Head of caudate nucleus (tissue), 42 donors: ENCODE results near the gene PLAC1.

Experiments
- DNase-seq, 42 donors: peaks; one replicate each; pipeline versions ENCODE4 v3.0.0 to v3.0.0-alpha.2; 2020 to 2021; ENCODE audit warnings: mixed read lengths in 7 of 42
- intact Hi-C: fragments of 100-400 bp; cut with DNase I; formaldehyde crosslinking; loops from one replicate; pipeline ENCODE4 v1.15.0; 2022

Gene PLAC1

DNA sequence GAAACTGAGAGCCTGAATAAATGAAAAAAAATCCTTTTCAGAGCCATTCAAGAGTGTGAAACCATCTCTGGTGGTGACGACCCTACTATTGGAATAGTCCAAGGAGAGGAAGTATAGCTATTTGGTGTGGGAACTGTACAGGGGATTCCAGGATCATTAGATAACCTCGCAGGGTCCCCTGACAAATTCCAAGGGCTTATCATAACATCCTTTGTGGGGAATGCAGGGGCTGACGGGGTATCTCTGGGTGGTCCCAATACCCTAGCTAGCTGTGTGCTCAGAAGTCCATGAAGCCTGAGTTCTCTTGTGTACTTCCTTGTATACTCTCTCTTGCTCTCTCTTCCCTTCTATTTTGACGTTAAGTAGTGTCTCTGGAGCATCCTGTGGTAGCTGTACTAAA lies 13.8 kb upstream of the PLAC1 start:
- no peak for DNase-seq
- intact Hi-C loops: no loop called here

DNA sequence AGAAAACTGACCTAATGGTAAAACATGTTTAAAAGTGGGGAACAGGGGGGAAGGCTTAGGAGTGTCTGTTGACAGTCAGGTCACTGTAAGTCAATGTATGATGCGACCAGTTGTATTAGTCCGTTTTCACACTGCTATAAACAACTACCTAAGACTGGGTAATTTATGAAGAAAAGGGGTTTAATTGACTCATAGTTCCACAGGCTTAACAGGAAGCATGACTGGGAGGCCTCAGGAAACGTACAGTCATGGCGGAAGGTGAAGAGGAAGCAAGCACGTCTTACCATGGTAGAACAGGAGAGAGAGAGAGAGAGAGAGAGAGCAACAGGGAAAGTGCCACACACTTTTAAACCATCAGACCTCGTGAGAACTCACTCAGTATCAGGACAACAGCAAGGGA lies 13.0 kb upstream of the PLAC1 start:
- intact Hi-C loops: no loop called here
- DNase-seq: no peak

DNA sequence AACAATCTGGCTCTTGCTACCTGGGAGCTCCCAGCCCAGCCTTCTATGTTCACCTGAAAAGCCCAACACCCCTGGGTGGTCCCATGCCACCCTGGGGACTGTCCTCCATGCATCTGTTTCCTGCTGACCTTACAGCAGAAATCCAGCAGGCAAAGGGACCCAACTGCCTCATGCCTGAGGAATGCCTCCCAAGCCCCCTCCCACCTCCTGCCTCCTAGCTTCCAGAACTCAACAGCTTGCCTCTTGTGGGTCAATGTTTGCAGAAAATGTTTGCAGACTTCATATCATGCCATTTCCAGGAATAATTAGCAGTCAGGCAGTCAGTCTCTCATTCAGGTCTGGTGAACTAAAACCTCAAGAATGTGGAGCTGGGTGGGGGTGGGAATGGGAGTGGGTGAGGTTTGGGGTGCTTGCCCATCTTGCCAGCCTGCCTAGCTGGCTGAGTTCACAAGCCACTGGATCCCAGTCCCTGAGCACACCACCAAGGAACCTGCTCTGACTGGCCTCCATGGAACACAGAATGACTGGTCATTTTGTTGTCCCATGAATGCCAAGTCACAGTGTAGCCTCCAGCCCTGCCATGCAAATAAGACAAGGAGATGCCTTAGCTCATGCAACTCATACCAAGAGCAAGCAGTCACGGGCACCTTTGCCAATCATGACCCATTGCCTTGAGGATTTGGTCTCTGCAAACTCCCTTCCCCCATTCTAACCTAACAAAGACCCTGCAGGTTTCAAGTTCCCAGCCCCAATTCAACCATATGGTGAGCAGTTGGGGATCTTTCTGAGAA lies 12.1 kb upstream of the PLAC1 start:
- intact Hi-C loops: no loop called here
- DNase-seq: no peak

DNA sequence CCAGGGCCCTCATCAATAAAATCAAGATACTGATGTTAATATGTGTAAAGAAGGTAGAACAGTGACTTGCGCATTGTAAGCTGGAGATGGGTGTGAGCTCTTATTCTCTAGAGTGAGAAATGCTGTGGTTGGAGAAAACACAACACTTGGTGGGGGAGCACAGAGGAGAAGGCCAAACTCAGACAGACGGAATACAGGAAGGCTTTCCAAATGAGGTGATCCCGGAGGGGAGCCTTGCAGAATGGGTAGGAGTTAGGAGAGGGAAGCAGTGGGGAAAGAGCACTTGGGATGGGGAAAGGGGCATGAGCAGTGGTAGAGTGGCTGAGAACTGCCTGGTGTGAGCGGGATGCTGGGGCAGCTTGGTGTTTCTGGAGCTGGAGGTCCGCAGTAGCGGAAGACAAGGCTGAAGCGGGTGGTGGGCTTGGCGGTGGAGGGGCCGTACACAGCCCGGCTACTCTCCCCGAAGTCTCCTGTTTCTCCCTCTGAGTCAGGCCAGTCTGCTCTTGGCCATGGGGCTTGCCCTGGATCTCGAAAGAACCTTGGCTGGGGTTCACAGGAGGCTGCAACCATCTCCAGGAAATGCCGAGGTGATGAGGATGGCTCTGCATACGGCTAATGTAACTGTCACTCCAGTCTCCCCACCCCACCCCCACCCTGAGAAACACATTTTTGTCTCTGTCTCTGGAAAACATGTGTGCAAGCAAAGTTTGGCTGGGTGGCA lies 11.3 kb upstream of the PLAC1 start:
- intact Hi-C loops: no loop called here
- no peak for DNase-seq

DNA sequence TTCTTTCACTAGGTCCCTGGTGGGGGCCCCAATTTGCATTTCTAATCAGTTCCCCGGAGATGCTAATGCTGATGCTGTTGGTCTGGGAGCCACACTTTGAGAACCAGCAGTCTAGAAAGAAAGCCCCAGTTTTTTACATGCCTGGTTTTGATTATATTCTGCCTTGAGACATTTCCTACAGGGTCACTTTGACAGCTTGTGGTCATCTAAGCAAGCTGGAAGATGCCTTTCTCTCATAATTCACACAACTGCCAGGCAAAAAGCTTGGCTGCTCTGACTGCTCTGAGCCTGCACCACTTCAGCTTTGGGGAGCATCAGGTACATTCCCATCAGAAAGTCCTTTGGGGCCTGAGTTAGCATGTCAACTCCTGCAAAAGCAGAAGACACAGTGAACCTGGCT lies 5.9 kb upstream of the PLAC1 start:
- no peak for DNase-seq
- intact Hi-C loops: no loop called here

DNA sequence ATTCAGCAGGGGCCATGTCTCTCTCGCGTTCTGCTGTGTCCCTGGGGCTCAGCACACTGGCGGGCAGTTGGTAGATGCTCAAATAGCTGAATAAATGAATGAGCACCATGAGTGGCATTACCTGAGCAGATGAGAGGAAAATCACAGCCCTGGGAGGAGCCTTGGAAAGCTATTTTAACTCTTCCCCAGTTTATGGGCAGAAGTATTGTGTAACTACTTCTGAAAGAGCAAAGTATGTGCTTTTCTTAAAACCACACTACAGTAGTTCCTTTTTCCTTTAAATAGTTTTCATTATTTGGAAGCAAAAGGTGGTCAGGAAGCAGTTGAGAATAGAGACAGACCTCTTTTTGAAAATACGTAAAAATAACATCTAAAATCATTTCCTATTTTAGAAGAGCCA lies 3.0 kb upstream of the PLAC1 start:
- no peak for DNase-seq
- intact Hi-C loops: no loop called here

DNA sequence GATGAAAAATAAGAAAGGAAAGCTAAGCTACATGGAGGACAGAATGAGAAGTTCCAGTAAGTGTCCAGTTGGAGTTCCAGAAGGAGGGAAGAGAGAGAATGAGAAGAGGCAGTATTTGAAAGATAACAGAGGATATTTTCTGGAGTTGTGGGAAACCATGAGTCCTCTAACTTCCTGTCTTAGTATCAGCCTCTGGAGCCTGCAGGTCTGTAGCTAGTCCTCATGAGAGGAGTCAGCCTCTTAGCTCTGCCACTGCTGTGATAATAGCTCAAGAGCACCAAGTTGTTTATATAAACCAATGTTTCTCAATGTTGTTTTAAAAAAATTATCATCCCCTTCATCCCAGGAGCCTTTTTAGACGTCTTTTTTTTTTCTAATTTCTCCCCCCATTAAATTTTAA lies 2.4 kb upstream of the PLAC1 start:
- no peak for DNase-seq
- intact Hi-C loops: no loop called here

DNA sequence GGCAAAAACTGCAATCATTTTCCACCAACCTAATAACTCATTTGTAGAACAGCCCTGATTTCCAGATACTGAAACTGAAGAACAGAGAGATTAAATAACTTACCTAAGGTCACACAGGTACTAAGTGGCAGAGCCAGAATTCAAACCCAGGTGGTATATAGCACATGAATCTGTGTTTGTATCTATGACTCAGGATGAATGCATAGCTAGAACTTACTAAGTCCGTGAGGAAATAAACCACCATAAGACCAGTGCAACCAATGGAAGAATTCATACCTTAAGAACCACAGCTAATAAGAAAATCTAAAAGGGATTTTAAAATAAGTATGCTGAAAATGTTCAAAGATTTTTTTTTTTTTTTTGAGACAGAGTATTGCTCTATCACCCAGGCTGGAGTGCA lies 1.5 kb upstream of the PLAC1 start:
- no peak for DNase-seq
- intact Hi-C loops: no loop called here

DNA sequence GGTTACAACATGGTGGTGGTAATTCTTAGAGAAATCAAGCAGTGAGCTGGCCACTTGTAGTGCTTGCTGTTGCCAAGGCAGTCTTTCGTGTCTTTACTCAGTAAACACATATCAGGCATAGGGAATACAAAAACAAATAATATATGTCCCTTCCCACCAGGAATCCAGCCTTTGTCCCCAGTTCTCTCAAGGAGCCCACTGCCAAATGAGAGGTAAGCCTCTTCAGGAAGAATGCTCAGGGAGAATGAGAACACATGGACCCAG lies 421 bp upstream of the PLAC1 start:
- intact Hi-C loops: no loop called here
- no peak for DNase-seq

DNA sequence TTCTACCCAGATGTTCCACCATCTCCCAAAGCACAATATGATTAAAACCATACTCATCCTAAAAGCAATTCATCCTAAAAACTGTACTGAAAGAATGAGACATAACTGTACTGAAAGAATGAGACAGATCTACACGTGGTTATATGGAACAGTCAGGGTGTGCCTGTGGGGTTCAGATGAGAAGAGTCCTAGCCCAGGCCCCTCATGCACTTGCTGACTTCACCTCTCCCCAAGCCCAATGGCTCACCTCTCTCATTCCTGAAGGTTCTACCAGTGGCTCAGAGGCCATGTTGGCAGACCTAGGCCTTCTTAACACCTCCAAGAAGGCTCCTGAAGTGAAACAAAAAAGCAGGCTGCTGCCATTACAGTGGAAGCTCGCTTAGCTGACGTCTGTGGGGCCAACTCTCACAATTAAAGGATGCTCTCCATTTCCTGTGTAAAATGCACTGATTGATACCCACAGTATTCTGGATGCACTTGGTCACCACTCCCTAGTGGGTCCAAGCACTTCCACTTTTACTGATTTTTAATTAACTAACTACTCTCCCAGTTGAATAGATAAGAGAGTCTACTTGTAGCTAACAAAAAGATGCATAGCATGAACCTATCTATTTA lies 3.8 kb downstream of the PLAC1 start:
- intact Hi-C loops: no loop called here
- no peak for DNase-seq

DNA sequence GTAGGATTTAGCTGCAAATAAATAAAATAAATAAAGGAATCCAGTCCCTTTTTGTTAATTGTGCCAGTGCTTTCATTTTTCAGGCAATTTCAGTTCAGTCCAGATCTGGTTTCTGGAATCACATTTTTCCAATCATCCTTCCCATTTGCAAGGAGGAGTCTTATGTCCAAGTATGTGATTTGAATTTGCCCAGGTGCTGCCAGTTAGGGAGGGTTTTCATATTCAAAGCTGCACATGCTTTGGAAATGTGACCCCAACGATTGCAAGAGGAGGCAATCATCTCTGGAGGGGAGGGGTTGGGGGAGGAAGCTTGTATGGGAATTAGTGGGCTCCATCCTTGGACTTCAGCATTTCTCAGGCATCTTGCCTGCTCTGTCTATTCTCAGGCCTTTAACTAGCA lies 4.4 kb downstream of the PLAC1 start:
- intact Hi-C loops: no loop called here
- no peak for DNase-seq

DNA sequence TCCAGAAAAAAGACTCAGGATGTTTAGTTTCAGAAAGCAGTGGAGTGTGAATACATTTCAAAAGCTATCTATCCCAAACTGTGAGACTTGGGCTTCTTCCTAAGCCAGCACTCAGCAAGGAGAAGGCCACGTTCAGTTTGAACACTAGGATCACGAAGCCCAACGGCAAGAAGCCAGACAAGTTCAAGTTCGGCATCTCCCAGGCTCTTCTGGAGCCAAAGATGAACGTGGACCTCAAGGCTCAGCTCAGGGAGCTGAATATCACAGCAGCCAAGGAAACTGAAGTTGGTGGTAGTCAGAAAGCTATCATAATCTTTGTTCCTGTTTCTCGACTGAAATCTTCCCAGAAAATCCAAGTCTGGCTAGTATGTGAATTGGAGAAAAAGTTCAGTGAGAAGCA lies 7.6 kb downstream of the PLAC1 start:
- intact Hi-C loops: no loop called here
- no peak for DNase-seq

DNA sequence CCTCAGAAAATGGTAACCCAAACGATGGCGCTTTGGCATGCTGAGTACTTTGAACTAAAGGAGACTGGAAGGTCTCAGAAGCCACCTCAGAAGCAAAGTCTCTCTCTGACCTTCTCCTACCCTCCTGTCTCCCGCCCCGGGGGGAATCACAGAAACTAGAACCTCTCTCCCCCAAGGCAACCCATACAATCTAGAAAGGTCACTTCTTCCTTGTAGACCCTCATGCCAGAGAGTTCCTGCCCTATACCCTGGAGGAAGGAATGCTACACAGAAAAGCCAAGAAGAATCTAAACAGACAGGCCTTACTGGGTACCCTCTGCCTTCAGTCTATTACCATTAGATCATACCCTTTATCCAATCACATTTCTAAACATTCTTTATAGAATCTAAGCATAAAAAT lies 8.5 kb downstream of the PLAC1 start:
- intact Hi-C loops: no loop called here
- DNase-seq: no peak

DNA sequence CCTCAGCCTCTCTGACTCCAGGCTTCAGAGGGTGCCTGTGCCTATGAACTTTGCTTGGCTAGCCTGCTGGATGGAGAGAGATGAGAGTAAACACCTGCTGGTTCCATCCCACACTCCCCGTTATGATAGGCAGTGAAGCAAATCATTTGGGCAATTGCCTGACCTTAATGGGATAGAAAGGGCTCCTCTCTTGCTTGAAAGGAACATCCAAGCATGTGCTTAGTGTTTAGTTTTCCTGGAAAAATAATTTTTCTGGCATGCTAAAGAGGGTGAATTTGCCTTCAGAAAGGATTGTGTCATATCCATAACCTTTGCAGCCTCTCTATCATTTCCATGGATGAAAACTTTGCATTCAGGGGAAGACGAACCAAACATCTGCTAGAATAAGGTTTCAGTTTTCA lies 10.8 kb downstream of the PLAC1 start:
- intact Hi-C loops: no loop called here
- no peak for DNase-seq

DNA sequence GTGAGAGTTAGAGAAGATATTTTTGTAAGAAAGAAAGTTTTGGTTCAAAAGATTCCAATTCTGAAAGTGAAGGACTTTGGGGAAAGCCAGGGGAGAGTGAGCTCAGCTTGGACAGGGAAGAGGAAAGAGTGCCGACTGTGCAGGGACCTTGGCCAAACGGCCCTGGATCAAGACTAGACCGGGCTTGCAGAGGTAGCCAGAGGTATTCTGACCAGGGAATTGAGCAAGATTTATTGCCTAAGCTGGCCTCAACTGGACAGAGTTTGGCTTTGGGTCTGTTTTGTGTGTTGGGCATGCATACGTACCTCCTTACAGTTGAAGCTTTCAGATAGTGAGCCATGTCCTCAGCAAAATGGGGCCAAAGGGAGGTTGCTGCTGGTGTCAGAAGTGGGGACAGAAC lies 11.6 kb downstream of the PLAC1 start:
- intact Hi-C loops: no loop called here
- DNase-seq: no peak

DNA sequence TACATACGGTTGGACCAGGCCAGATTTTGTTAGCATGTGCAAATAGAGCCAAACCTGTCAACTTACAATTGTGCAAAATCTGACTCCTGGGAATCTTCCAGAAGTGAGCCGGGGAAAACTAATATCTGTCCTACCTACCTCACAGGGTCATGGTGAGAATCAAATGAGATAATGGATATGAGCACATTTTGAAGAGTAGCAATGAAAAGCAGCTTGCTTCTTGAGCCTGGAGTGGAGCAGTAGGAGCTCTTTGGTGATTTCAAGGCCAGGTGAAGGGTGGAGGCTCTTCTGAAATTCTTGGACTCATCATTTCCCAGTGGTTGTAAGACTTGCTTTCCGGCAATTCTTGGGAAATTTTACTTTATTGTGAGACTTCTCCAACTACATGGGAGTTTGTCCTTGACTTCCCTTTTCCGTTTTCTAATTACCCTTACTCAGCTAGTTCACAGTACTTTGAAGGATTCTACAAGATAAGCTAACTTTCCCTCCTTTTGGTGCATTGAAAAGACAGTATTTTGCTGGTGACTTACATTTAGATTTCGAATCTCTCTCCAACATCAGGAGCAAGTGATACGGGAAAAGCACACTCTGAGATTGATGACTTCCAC lies 12.2 kb downstream of the PLAC1 start:
- no peak for DNase-seq
- intact Hi-C loops: no loop called here

DNA sequence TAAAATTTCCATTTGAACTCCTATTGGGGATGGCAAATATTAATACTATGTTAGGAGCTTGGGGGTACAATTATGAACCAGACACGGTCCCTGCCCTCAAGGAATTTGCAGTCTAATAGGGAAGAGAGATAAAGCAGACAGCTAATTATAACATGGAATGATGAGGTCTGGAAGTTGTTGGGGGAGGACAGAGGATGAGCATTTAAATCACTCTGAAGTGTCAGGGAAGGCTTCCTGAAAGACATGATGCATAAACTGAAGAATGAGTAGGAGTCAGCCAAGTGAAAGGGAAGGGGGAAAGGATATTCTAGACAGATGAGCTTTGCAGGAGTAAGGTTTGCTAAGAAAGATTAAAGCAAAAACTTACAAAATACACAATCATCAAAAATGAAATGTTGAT lies 15.9 kb downstream of the PLAC1 start:
- intact Hi-C loops: no loop called here
- DNase-seq: no peak

DNA sequence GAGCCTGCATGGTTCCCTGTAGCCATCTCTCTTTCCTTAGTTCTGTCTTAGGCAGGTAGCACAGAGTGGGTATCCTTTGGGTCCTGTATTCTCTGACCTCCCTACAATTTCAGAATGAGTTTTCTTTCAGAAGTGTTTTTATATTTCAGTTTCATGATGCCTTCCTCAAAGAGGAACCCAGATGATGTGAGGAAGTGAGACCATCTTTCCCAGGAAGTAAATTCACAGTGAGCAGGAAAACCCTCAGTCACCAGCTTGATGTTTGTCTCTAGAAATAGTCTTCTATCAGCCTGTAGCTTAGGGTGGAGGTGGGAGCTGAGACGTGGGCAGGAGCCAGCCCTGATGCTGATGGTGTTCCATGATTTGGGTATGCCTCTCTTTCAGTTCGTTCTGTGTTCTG lies 16.9 kb downstream of the PLAC1 start:
- DNase-seq: no peak
- intact Hi-C loops: no loop called here

DNA sequence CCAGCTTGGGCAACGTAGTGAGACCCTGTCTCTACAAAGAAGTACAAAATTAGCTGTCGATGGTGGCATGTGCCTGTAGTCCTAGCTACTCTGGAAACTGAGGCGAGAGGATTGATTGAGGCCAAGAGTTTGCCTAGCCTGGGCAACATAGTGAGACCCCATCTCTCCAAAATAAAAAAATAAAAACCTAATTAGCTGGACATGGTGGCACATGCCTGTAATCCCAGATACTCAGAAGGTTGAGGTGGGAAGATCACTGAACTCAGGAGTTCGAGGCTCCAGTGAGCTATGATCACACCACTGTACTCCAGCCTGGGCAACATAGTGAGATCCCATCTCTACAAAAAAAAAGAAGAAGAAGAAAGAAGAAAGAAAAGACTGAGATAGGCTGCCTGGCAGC lies 17.4 kb downstream of the PLAC1 start:
- intact Hi-C loops: no loop called here
- DNase-seq: no peak

DNA sequence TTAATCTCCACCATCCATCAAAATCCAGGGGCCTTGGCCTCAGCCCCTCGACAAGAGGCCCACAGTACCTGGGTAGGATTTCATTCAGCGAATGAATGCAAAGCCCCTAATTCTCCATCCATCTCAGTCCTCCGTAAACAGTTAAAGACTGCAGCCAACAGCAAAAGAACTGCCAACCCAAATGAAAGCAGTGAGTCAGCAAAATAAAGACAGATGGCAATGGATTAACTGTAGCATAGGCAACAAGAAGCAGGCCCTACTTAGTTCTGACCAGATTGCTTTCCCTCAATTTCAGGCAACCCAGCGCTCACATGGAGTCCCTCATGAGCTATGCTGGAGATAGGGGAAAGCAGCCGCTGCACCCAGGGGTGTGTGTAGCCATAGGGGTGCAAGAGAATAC lies 21.4 kb downstream of the PLAC1 start:
- DNase-seq: no peak
- intact Hi-C loops: no loop called here

DNA sequence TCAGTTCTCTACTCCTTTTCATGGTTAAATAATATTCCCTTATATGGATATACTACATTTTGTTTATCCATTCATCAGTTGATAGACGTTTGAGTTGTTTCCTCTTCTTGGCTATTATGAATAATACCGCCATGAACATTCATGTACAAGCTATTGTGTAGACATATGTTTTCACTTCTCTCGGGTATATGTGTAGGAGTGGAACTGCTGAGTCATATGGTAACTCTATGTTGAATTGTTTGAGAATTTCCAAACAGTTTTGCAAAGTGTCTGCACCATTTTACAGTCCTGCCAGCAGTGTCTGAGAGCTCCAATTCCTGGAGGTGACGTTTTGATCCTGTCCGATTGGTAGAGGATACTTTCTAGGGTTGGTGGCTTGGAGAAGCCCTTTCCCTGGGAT lies 23.6 kb downstream of the PLAC1 start:
- intact Hi-C loops: no loop called here
- no peak for DNase-seq
